Gastrocnemius medialis (tissue), 4 donors: Measurements from ENCODE around the gene RCVRN.

Experiments used
- CTCF ChIP-seq, 5 experiments: fragments of 450-650 bp in 3 of 5; fragments of 200-600 bp in 2 of 5; sonication (generic) in 2 of 5; IDR thresholded peaks in 4 of 5; conservative IDR thresholded peaks in 1 of 5; 1 replicate in 4 of 5; 2 replicates in 1 of 5; pipeline ENCODE4 v1.5.1; 2016 to 2019; ENCODE audit warnings: antibody characterized with exemption in 5 of 5, mild to moderate bottlenecking in 3 of 5, moderate library complexity in 3 of 5
- POLR2A ChIP-seq, 2 donors: fragments of 450-650 bp; IDR thresholded peaks; one replicate each; pipeline ENCODE4 v1.6.1; 2017; ENCODE audit warnings: antibody characterized with exemption in 2 of 2, mild to moderate bottlenecking in 2 of 2, moderate library complexity in 2 of 2

- TF ChIP-seq CTCF (IDR thresholded peaks at IDR 0.05 in 4 of 5, conservative IDR thresholded peaks at IDR 0.05 in 1 of 5) (no peak), POLR2A (IDR thresholded peaks at IDR 0.05) (no peak)
Measured at GRCh38 chr17:9922012-9922848, 17.2 kb upstream of the RCVRN start.
